CD4-positive, alpha-beta memory T cell (primary cell): ENCODE data around the gene EEF1AKMT3. TPM values are rescaled to one million over a fixed set of nuclear protein-coding genes. Genes with fewer than 3 reads are reported as not detected.

Source experiments
- CTCF ChIA-PET: fragments of 350-600 bp; sonication (Branson Sonifier 250); formaldehyde crosslinking; loops from one replicate; lab custom pipeline; 2021; ENCODE audit warnings: inconsistent platforms; ENCODE audit not compliant: partially characterized antibody; lab: Charles Lee
- POLR2A ChIA-PET: fragments of 350-600 bp; sonication (Branson Sonifier 250); formaldehyde crosslinking; loops from one replicate; lab custom pipeline; 2021; ENCODE audit not compliant: partially characterized antibody; lab: Charles Lee
- DNase-seq, 5 donors: peaks; one replicate each; pipeline versions ENCODE4 v3.0.0 to v3.0.0-alpha.2; 2020 to 2022; ENCODE audit warnings: mixed read lengths in 1 of 5
- H3K27ac ChIP-seq: one replicate; pipeline ENCODE4 v1.7.0; 2013; ENCODE audit warnings: low read depth, low read length
- H3K27me3 ChIP-seq: 2 replicates; pipeline ENCODE4 v1.7.0; 2013; ENCODE audit warnings: mild to moderate bottlenecking, low read length, moderate library complexity; ENCODE audit not compliant: insufficient read depth
- H3K36me3 ChIP-seq: 2 replicates; pipeline ENCODE4 v1.7.0; 2013; ENCODE audit warnings: mild to moderate bottlenecking, low read length, moderate library complexity; ENCODE audit not compliant: insufficient read depth
- H3K4me1 ChIP-seq: 2 replicates; pipeline ENCODE4 v1.7.0; 2013; ENCODE audit warnings: mild to moderate bottlenecking, low read length, moderate library complexity; ENCODE audit not compliant: insufficient read depth
- H3K4me3 ChIP-seq, 2 donors: one replicate each; pipeline ENCODE4 v1.7.0; 2013; ENCODE audit warnings: low read length in 2 of 2, mild to moderate bottlenecking in 1 of 2
- H3K9me3 ChIP-seq, 2 donors: one replicate each; pipeline ENCODE4 v1.7.0; 2013; ENCODE audit warnings: low read length in 2 of 2, control low read depth in 1 of 2; ENCODE audit not compliant: control insufficient read depth in 1 of 2
- H3K27ac Mint-ChIP-seq, 7 donors: one replicate each; pipeline ENCODE4 v1.8.0; 2020 to 2021; ENCODE audit warnings: mixed read lengths in 7 of 7, mild to moderate bottlenecking in 6 of 7, inconsistent platforms in 3 of 7, moderate library complexity in 3 of 7
- H3K27me3 Mint-ChIP-seq, 2 donors: one replicate each; pipeline ENCODE4 v1.8.0; 2020 to 2021; ENCODE audit warnings: mixed read lengths in 2 of 2
- H3K36me3 Mint-ChIP-seq, 2 donors: one replicate each; pipeline ENCODE4 v1.8.0; 2020 to 2021; ENCODE audit warnings: mixed read lengths in 2 of 2, inconsistent platforms in 1 of 2, mild to moderate bottlenecking in 1 of 2
- H3K4me1 Mint-ChIP-seq, 4 donors: one replicate each; pipeline ENCODE4 v1.8.0; 2020 to 2021; ENCODE audit warnings: mixed read lengths in 4 of 4, mild to moderate bottlenecking in 1 of 4
- H3K4me3 Mint-ChIP-seq, 8 donors: one replicate each; pipeline ENCODE4 v1.8.0; 2020 to 2021; ENCODE audit warnings: mixed read lengths in 8 of 8, mild to moderate bottlenecking in 7 of 8, moderate library complexity in 6 of 8, inconsistent platforms in 3 of 8
- H3K9me3 Mint-ChIP-seq, 8 donors: one replicate each; pipeline ENCODE4 v1.8.0; 2020 to 2021; ENCODE audit warnings: mixed read lengths in 8 of 8, mild to moderate bottlenecking in 5 of 8, inconsistent platforms in 3 of 8, moderate library complexity in 1 of 8
- intact Hi-C: fragments of 100-400 bp; cut with micrococcal nuclease; formaldehyde crosslinking; loops from one replicate; pipeline ENCODE4 v1.15.1; 2023
- polyA plus RNA-seq, 2 donors: library from polyadenylated mRNA; unstranded; fragments of 300-500 nt; fragmentation: Illumina TruSeq; gene quantifications; one replicate each; pipeline ENCODE4 v1.2.3, GENCODE V29; 2021
- total RNA-seq, 2 experiments: library from RNA; stranded (reverse); gene quantifications; one replicate each; pipeline ENCODE4 v1.2.3, GENCODE V29; 2021

The EEF1AKMT3 gene
- total and polyA plus RNA-seq, 4 experiments from 2014 or later: 3.1 to 12.4 (median 5.1) TPM

- intact Hi-C loops: no loop called here
- Histone ChIP-seq H3K4me1 (peaks cover 35% of the 10 kb centered on the region), H3K9me3 (no peaks in the 10 kb centered on the region), H3K36me3 (peaks cover 53% of the 10 kb centered on the region), H3K27me3 (no peaks in the 10 kb centered on the region), H3K4me3 (no peak overlapping the region), H3K27ac (no peak overlapping the region)
- CTCF ChIA-PET: interaction anchor here (1.4 kb wide), 1 partner anchor 153 kb away, joined by 3 read pairs; no protein-coding TSS in a partner anchor
- H3K36me3 Mint-ChIP-seq: peaks cover 36 to 59% of the 10 kb centered on the region in 2 donors
- H3K9me3 Mint-ChIP-seq: peaks cover 0 to 1% (median 0%) of the 10 kb centered on the region in 8 donors
- peak in 1 of 5 donors; percentile 33 for DNase-seq
- H3K27ac Mint-ChIP-seq: peak overlapping the region in 6 of 7 donors; percentile 48 to 81 (median 64)
- POLR2A ChIA-PET: interaction anchor here (1.0 kb wide), 1 partner anchor 9 kb away, joined by 3 read pairs; the partner anchor contains the start of gene TSPAN31
- no peaks in the 10 kb centered on the region for H3K27me3 Mint-ChIP-seq
- H3K4me1 Mint-ChIP-seq: peaks cover 24 to 46% (median 35%) of the 10 kb centered on the region in 4 donors
- H3K4me3 Mint-ChIP-seq: no peak overlapping the region
These were observed 36.3 kb upstream of the EEF1AKMT3 start for GRCh38 chr12:57735952-57736740.

- POLR2A ChIA-PET: no interaction called here
- CTCF ChIA-PET: interaction anchor here (1.4 kb wide), 1 partner anchor 154 kb away, joined by 3 read pairs; no protein-coding TSS in a partner anchor
These were observed 35.5 kb upstream of the EEF1AKMT3 start for GRCh38 chr12:57736741-57737466.

GRCh38 chr12:57737467-57738460 is 34.6 kb upstream of the EEF1AKMT3 start:
- no peak overlapping the region for H3K27ac Mint-ChIP-seq
- H3K36me3 Mint-ChIP-seq: peaks cover 23 to 52% of the 10 kb centered on the region in 2 donors
- no peak overlapping the region for H3K4me3 Mint-ChIP-seq
- H3K4me1 Mint-ChIP-seq: peaks cover 29 to 57% (median 43%) of the 10 kb centered on the region in 4 donors
- peaks cover 37% of the 10 kb centered on the region for H3K36me3 ChIP-seq
- H3K4me1 ChIP-seq: peaks cover 44% of the 10 kb centered on the region
- intact Hi-C loops: no loop called here
- H3K4me3 ChIP-seq: no peak overlapping the region
- DNase-seq: no peak
- POLR2A ChIA-PET: no interaction called here
- H3K27ac ChIP-seq: no peak overlapping the region
- CTCF ChIA-PET: no interaction called here
- H3K27me3 ChIP-seq: no peaks in the 10 kb centered on the region
- H3K9me3 ChIP-seq: no peaks in the 10 kb centered on the region
- peaks cover 0 to 1% (median 0%) of the 10 kb centered on the region in 8 donors for H3K9me3 Mint-ChIP-seq
- H3K27me3 Mint-ChIP-seq: no peaks in the 10 kb centered on the region

More at GRCh38 chr12:57736741-57737466, 35.5 kb upstream of the EEF1AKMT3 start:
- Mint-ChIP-seq H3K36me3 (peaks cover 31 to 56% of the 10 kb centered on the region in 2 donors), H3K27ac (peak overlapping the region in 4 of 7 donors; percentile 48 to 68 (median 64)), H3K4me1 (peaks cover 24 to 50% (median 38%) of the 10 kb centered on the region in 4 donors), H3K27me3 (no peaks in the 10 kb centered on the region), H3K4me3 (peak overlapping the region in 1 of 8 donors; percentile 73), H3K9me3 (peaks cover 0 to 1% (median 0%) of the 10 kb centered on the region in 8 donors)
- H3K27me3 ChIP-seq: no peaks in the 10 kb centered on the region
- H3K9me3 ChIP-seq: no peaks in the 10 kb centered on the region
- H3K27ac ChIP-seq: no peak overlapping the region
- H3K4me3 ChIP-seq: no peak overlapping the region
- peak in 1 of 5 donors; percentile 30 for DNase-seq
- H3K36me3 ChIP-seq: peaks cover 46% of the 10 kb centered on the region
- H3K4me1 ChIP-seq: peaks cover 36% of the 10 kb centered on the region
- intact Hi-C loops: no loop called here

- POLR2A ChIA-PET: interaction anchor here (0.7 kb wide), 1 partner anchor 15 kb away, joined by 3 read pairs; no protein-coding TSS in a partner anchor
- peak within 1 kb of the TSS; percentile 61 to 78 (median 72) for H3K4me3 Mint-ChIP-seq
These were observed 33.7 kb upstream of the EEF1AKMT3 start, which contains the start of gene AGAP2 for GRCh38 chr12:57738661-57739237. Gene AGAP2 (minus strand): TSS chr12:57738742. CDS start chr12:57738246, 496 bp downstream.

GRCh38 chr12:57739387-57739786 is 33.0 kb upstream of the EEF1AKMT3 start:
- H3K27me3 ChIP-seq: no peaks in the 10 kb centered on the region
- peaks cover 58% of the 10 kb centered on the region for H3K4me1 ChIP-seq
- Mint-ChIP-seq H3K36me3 (peaks cover 20 to 42% of the 10 kb centered on the region in 2 donors), H3K9me3 (peaks cover 0 to 2% (median 0%) of the 10 kb centered on the region in 8 donors), H3K4me3 (peak overlapping the region; percentile 61 to 78 (median 72)), H3K4me1 (peaks cover 32 to 64% (median 48%) of the 10 kb centered on the region in 4 donors), H3K27me3 (no peaks in the 10 kb centered on the region), H3K27ac (peak overlapping the region; percentile 85 to 98 (median 91))
- intact Hi-C loops: no loop called here
- POLR2A ChIA-PET: interaction anchor here (0.7 to 2.5 kb wide), 2 partner anchors 13 to 15 kb away, joined by 3 to 11 read pairs; no protein-coding TSS in a partner anchor
- H3K27ac ChIP-seq: peak overlapping the region; percentile 92
- CTCF ChIA-PET: interaction anchor here (1.0 to 1.1 kb wide), 2 partner anchors 15 to 17 kb away, joined by 3 to 5 read pairs; no protein-coding TSS in a partner anchor
- no peak overlapping the region for H3K4me3 ChIP-seq
- H3K9me3 ChIP-seq: no peaks in the 10 kb centered on the region
- H3K36me3 ChIP-seq: peaks cover 21% of the 10 kb centered on the region
- DNase-seq: no peak

More at GRCh38 chr12:57738661-57739237, 33.7 kb upstream of the EEF1AKMT3 start, which contains the start of gene AGAP2:
- H3K9me3 Mint-ChIP-seq: peaks cover 0 to 1% (median 0%) of the 10 kb centered on the region in 8 donors
- no peaks in the 10 kb centered on the region for H3K27me3 Mint-ChIP-seq
- peak within 1 kb of the TSS; percentile 85 to 98 (median 91) for H3K27ac Mint-ChIP-seq
- peak within 1 kb of the TSS; percentile 92 for H3K27ac ChIP-seq
- no peak within 1 kb of the TSS for H3K4me3 ChIP-seq
- H3K4me1 Mint-ChIP-seq: peaks cover 29 to 59% (median 44%) of the 10 kb centered on the region in 4 donors
- intact Hi-C loops: no loop called here
- no peaks in the 10 kb centered on the region for H3K27me3 ChIP-seq
- CTCF ChIA-PET: interaction anchor here (1.0 to 1.1 kb wide), 2 partner anchors 14 to 18 kb away, joined by 3 to 5 read pairs; no protein-coding TSS in a partner anchor
- DNase-seq: no peak
- no peaks in the 10 kb centered on the region for H3K9me3 ChIP-seq
- peaks cover 51% of the 10 kb centered on the region for H3K4me1 ChIP-seq
- peaks cover 22 to 46% of the 10 kb centered on the region in 2 donors for H3K36me3 Mint-ChIP-seq
- H3K36me3 ChIP-seq: peaks cover 27% of the 10 kb centered on the region
